Daoy (cell line): ENCODE data around the gene TTC23. TPM values are rescaled to one million over a fixed set of nuclear protein-coding genes. Genes with fewer than 3 reads are reported as not detected.
"Not testable (repeated sequence)": the region's sequence is repeated elsewhere in the genome, so short reads cannot be mapped to it uniquely, and the experiment has no call there.

Source experiments
- DNase-seq: peaks from one replicate; pipeline ENCODE4 v3.0.0-alpha.2; 2015; ENCODE audit warnings: low read depth
- total RNA-seq: library from RNA; depleted of rRNA; stranded (reverse); fragments of >200 nt; shearing (Covaris generic); gene quantifications from 2 replicates; pipeline ENCODE4 v1.2.3, GENCODE V29; 2014

Gene TTC23
- total RNA-seq, 1 experiment from 2014 or later = 14.2 TPM

DNA sequence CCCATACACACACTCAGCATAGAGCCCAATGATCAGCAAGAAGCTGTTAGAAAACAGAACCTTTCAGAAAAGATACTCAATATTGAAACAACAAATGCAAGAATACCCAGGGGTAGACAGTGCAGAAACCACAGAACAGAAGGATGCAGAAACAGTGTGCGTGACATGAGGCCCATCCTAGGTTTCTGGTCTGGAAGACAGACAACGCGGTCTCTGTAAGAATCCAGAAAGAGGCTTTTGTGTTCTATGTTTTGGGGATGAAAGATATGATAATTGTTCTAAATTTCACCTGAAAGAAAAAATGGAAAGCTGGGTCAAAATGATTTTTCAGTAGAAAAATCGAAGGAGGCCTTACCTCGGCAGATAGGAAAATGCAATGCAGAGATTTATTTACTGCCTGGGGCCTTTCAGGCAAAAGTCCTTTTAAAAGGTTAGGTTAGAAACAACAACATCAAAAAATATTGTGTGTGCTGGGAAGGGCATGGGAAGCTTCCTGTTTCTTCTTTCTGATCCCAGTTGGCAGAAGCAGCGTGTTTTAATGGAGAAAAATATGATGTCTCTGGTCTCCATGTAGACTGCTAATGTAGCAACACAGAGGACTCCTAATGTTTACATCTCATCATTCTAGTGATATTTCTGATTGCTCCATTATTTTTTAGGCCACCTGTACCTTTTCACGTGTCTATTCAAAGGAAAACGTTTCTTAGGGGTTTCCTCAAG, 127.5 kb downstream of the TTC23 start:
- DNase-seq = no peak

DNA sequence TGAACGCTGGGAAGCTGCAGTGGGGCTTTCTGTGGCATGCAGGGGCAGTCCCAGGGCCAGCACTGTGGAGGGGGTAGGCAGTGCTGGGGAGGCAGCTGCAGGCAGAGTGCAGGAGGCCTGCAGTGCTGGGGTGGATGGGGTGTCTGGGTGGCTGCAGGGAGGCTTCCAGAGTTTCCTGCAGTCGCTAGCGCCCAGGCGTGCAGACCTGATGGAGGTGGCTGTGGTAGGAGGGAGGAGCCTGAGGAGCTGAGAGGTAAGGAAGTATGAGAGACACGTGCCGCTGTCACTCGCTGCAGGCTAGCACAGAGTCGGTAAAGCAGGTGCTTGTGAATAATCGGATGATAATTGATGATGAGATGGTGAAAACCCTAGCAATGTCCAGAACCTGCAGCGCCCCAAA, 128.2 kb downstream of the TTC23 start:
- no peak for DNase-seq

DNA sequence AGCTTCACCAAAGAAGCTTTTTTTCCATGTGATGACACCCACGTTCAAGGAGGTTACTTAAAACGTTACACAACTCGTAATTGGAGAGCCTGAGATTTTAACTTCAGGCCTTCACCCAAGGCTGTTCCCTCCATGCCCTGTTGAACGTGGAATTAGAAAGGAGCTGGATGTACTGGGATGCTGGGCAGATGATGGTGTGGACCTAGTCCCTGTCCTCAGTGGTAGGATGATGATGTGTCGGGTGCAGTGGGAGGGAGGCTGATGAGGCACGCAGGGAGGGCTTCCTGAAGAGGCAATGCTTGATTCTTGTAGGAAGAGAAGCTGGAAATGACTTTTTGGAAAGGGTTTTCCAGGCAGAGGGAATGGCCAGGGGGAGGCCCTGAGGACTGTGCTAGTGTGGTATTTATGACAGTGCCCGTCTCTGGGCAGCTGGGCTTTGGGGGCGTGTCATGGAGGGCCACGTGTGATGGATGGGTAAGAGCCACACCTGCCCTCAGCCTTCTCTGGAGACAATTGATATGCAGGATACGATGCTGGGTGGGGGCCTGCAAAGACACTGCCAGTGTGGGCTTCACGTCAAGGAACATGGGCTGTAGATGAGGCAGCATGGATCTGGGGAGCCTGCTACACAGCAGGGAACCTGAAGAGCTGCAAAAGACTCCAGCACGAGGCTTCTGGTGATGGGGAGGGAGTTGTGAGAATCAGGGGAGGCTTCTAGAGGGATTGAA, 129.2 kb downstream of the TTC23 start:
- no peak for DNase-seq

DNA sequence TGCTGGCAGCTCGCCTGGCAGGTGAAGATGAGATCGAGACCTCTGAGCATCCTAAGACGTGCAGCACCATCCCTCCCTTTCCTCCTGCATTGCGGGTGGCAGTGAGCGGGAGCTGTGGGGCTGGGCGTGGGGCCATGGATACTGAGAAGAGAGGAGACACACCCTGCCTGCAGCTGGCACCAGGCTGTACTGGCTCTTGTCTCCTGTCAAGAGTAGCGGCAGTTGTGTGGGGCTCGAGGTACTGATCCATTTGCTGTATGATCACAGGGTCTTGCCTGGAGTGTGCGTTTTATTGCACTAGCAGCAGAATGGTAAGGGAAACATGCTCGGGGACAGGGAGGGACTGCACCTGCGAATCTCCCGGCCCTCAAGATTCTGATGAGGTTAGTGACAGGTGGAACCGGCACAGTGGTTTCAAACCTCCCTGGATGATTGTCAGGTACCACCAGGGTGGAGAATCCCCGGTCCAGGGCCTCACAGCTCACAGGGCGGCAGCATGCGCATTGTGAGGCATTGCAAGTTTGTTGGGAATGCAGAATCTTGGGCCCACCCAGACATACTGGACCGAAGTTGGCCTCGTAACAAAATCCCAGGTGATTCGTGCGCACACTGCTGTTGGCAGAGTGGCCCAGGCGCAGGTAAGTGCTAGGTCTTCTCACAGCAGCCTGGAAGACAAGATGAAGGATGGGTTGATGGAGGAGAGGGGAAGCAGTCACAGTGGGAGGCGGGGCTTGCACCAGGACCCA, 130.4 kb downstream of the TTC23 start:
- no peak for DNase-seq

DNA sequence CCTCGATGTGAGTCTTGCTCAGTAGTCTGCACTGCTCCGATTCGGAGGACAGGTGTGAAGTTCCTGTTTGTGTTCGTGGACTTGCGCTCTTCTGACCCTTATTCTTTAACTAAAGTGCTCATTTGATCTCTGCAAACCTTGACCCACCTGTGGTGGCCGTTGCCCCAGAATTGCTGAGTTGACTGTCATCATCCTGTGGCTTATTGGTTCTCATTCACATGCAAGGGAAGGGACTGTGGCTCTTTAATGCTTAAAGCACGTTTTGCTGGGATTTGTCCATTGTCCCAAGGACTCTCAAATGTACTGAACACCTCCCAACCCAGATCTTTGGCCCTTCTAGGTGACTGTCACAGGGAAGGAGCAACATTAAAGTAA, 131.1 kb downstream of the TTC23 start:
- no peak for DNase-seq

DNA sequence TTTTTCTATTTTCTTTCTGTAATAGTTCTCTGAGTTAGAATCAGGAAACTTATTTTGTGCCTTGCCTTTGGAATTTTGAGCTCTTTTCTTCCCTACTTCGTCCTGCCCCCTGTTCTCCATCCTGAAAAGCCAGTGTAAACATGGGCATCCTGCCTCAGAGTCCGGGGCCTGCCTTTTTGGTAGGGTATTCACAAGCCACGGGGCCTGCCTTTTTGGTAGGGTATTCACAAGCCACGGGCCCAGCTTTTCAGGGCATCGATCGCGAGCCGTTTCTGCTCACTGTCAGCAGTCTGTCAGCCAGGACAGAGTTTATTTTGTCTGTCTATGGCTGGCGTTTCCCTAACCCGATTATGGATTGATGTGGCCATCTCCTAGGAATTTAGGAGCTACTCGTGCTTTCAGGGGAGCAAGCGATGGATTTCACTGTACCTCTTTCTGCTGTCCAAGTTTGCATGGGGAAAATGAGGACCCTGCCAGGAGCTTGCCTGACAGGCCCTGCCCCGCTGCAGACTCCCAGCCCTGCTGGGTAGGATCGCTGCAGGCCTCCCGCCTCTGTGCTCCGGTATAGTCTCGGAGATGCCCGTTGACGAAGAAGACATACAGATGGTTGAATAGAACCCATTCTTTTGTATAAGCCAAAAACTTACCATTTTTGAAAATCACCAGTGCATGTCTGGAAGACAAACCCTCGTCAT, 131.7 kb downstream of the TTC23 start:
- no peak for DNase-seq

DNA sequence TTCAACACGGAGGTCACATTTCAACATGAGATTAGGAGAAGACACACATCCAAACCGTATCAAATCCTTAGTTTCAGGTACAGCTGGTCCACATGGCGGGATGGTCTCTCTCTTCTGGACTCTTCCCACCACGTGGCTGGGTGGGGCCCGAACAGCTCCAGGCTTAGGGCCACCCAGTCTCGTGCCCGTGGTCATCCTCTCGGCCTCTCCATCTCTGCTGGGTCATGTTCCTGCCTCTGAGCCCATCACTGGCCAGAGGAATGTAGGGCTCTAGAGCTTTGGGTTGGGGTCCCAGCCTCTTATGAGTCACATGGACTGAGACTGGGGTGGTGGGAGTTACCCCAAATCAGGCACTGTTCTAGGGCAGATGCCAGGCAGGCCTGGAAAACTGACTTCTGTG, 132.3 kb downstream of the TTC23 start:
- no peak for DNase-seq

DNA sequence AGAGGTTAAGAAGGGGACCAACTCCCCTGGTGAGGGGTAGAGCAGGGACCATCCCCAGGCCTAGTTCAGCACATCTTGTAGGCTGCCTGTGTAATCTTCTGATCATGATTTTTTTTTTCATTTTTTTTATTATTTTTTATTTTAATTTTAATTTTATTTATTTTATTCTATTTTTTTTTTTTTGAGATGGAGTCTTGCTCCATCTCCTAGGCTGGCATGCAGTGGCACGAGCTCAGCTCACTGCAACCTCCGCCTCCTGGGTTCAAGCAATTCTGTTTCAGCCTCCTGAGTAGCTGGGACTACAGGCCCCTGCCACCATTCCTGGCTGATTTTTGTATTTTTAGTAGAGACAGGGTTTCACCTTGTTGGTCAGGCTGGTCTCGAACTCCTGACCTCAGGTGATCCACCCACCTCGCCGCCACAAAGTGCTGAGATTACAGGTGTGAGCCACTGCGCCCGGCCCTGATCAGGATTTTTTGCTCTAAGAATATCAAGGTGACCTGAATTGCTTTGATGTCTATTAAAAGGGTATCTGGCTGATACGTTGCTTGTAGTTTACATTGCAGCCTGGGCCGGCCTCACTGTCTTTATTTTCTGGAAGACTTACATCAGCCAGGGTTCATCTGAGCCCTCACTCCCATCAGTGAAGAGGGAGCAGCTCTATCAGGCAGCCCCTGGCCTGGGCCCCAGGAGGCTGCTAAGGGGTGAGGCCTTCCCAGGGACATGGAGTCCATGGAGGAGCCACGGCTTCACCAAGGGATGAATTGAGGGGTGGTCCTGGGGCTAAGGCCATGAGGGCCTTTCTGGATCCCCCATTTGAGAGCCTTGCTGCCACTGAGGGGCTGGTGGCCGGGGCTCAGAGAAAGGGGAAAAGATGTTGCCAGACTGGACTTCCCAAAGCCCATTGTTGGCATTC, 133.8 kb downstream of the TTC23 start:
- no peak for DNase-seq

DNA sequence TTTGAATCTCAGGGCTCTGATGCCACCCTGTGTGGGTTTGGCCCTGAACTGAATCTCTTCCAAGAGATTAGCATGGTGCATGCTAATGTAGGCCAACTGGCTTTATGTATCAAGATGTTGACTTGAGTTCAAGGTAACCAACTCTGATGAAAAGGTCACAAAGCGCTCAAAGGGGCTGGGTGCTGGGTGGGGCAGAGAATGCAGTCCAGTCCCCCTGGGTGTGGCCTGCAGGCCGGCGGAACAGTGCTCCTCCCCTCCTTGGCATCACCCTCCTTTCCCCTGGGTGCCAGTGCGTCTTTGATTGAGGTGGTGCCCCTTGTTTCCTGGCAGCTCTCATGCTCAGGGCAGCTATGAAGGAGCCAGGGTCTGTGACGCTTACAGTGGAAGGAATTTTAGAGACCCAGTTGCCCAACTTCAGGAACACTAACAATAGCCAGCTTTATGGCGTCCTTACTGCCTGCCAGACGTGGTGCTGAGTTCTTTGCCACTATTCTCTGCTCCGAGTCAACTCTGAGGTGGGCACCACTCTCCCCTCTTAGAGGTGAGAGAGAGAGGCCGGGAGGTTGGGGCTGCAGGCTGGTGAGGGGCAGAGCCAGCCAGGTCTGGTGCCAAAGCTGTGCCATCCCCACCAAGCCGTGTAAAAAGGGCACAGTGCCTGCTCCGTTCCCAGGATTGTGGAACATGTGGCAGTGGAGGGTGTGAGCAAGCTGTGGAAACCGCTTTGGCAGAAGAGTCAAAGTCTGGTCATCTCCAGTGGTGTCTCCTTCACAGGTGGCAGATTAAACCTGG, 134.7 kb downstream of the TTC23 start:
- DNase-seq = no peak

DNA sequence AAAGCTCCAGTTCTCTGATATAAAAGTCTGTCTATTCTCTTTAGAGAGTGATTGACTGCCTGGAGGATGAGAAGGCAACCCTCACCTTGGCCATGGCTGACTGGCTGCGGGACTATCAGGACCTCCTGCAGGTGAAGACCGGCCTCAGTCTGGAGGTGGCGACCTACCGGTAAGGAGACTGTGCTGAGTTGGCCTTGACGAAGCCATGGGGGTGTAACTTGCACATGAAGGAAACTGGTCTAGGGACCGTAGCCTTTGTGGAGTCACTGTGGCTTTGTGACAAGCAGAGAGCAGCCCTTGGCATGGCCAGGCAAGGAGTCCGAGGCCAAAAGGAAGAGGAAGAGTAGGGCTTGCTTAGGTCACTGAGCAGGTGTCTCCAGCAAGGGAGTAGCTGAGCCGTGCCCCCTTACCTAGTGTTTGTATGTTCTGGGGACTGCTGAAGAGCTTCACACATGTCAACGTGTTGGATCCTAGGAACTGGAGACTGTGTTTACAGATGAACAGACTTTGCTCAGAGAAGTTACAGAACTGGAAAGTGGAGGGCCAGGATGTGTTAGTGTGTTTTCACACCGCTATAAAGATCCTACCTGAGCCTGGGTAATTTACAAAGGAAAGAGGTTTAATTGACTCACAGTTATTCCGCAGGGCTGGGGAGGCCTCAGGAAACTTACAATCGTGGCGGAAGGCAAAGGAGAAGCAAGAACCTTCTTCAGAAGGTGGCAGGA, 135.7 kb downstream of the TTC23 start:
- DNase-seq = no peak

DNA sequence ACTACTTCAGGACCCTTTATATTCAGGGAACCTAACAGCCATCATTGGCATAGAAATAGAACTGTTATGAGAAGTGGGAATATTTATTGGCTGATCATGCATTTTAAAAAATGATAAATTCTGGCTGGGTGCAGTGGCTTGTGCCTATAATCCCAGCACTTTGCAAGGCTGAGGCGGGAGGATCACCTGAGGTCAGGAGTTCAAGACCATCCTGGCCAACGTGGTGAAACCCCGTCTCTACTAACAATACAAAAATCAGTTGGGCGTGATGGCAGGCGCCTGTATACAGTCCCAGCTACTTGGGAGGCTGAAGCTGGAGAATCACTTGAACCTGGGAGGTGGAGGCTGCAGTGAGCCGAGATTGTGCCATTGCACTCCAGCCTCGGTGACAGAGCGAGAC, 137.7 kb downstream of the TTC23 start:
- DNase-seq = not testable (repeated sequence)

DNA sequence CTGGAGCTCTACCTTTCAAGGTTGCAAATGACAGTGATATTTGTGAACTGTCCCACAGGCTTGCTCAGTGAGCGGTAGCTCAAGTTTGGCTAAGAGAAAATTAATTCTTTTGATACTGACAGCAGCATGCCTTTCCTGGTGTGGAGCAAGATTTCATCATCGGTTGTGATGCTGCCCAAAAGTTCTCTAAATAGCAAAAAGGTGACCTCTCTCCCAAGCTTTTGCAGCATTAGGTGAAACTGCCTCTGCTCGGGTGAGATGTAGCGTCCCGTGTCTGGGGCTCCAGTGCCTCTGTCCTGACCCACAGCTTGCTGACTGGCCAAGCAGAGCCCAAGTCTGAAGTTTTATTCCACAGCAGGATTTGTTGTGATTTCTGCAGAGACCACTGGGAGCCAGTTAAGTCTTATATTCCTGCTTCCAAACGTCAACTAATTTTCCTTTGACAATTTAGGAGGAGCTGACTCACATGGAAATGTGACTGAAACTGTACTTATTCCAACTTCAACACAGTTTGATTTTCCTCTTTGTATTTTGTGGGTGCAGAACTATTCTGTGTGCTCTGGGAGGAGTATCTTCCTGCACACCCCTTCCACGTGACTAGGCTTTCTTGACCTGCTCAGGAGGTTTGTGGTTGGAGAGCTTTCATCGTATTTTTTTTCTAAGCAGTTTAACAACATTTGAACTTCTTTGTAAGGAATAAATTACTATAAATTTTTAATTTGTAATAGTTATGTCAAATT, 138.6 kb downstream of the TTC23 start:
- DNase-seq = no peak

DNA sequence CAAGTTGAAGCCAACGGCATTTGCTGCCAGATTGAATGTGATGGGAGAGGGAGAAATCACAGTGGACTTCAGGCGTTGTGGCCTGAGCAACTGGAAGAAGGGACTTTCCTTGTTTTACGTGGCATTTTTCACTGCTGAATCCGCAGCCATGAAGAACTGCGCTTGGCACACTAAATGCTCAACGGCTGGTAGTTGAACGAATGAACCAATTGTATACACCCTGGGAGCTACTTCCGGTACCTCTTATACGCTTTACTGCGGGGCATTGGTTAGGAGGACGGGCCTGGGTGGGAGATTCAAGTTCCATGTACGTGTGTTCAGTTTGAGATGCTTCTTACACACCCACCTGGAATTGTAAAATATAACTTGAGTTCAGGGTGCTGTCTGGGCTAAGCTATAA, 139.3 kb downstream of the TTC23 start:
- DNase-seq = no peak

DNA sequence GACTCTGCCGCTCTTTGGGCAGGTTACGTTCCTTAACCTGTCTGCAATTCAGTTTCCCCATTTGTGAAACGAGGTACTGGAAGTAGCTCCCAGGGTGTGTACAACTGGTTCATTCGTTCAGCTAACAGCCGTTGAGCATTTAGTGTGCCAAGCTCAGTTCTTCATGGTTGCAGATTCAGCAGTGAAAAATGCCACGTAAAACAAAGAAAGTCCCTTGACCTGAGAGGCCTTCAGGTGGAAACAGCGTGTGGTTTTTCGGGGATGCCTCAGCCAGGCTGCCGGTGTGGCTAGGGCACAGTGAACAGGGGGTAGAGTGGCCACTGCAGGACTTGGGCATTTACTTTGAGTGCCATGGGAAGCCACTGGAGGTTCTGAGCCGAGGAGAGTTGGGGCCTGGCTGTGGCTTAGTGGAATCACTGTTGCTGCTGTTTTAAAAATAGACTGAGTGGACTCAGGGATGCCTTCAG, 139.8 kb downstream of the TTC23 start:
- no peak for DNase-seq

DNA sequence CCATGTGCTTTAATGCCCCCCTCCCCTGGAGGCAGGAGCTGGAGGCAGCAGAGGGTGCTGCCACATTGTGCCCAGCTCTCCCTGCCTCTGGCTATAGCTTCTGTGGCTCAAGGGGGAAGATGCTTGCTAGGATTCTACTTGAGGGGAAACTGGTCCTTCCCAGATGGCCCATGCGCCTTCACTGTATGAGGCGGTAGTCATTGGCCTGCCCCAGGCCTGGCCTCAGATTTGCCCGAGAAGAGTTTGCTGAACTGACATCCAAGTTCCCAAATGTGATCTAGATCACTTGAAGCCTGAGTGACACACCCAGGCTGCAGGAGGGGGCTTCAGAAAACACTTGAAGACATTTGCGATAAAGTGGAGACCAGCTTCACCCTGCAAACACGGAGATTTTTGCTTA, 140.4 kb downstream of the TTC23 start:
- no peak for DNase-seq

DNA sequence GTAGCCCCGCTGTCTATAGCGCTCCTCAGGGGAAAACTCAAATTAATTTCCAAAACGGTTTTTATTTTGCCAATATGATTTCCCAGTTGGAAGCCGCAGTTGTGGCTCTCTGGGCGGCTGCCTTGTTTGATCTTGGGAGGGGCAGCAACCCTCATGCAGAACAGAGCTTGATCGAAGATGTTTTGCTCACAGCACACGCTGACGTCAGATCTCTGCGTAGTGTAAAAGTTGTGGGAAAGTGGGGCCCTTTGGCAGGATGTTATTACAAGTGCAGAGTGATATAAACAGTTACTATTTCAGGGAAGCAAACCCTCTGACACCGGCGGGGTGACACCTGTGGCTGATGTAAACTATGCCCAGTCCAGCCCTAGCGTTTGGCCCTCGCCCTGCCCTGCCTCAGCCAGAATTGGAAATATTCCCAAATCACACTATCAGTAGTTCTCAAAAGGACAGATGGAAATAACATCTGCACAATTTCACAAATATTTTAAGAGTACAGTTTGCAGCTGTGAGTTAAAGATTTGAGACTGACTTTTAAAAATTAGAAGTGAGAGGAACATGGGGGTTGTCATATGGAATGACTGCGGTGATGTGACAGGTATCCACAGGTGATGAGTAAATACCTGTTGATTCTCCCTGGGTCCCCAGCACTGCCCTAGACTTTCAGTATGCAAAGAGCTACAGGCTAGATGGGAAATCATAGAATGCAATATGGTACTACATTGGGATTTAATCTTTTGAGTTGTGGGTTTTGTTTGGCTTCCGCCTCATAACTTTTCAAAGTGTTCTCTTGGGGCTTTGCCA, 142.8 kb downstream of the TTC23 start:
- DNase-seq = no peak

DNA sequence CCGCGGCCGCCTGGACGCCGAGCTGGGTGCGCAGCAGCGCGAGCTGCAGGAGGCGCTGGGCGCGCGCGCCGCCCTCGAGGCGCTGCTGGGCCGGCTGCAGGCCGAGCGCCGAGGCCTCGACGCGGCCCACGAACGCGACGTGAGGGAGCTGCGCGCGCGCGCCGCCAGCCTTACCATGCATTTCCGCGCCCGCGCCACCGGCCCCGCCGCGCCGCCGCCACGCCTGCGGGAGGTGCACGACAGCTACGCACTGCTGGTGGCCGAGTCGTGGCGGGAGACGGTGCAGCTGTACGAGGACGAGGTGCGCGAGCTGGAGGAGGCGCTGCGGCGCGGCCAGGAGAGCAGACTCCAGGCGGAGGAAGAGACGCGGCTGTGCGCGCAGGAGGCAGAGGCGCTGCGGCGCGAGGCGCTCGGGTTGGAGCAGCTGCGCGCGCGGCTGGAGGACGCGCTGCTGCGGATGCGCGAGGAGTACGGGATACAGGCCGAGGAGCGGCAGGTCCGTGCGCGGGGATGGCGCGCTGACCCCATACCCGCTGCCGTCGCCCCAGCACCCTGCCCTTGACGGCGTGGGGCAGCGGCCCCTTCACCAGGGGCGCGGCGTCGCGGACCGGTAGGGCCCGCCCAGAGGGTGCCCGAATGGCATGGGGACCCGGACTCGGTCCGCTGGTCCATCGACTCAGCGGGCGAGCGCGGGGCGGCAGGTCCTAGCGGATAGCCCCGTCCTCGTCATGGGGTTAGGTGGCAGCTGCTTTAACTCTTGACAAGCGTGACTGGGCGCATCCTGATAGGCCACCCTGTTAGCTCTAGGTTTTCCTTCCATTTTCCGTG, 143.7 kb downstream of the TTC23 start:
- peak; percentile 83 for DNase-seq
